Colon (tissue), 2 donors: ENCODE results near the gene PPP6R1.

Experiments used
- FAIRE-seq: peaks from 2 replicates; lab custom pipeline; 2012; peaks lifted over from hg19 to GRCh38; lab: Jason Lieb, UNC
- donor health status: control.
- donor health status: control.

Gene PPP6R1

DNA sequence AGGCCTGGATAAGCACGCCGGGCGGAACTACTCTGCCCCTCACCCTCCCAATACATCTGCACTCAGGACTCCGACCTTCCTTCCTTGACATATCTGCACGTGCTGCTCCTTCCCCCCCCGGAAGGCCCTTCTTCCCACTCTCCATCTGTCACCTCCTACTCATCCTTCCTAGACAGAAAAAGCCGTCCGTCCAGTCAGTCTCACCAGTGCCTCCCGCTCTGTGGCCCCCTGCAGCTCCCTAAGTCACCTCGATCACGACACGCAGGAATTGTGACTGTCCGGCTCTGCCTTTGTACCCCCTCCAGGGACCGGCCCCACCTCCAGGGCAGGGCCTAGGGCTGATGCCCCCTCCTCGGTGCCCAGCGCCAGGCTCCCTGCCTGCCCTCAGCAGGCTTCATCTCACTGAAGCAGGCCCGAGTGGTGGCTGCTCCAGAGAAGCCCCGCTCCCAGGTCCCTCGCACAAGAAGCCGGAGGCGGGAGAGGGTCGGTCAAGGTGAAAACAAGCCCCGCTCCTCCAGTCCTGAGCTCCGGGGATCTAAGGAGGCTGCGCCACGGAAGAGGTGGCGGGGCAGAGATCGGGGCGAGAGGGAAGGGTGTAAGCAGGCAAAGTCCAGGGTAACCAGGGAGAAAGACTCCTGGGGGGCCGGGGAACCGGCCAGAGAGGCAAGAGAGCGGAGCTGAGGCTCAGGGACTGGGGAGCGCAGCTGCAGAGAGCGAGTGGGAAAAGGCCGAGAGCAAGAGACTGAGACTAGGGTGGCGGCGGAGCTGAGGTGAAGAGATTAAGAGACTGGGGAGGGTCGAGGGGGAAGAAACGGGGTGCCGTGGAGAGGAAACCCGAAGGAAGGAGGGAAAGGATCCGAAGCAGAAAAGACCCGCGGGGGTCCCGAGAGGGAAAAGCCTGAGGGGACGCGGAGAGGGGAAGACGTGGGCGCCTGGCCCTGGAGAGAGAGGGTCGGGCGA, 1.1 kb downstream of the PPP6R1 start:
- FAIRE-seq: no peak

DNA sequence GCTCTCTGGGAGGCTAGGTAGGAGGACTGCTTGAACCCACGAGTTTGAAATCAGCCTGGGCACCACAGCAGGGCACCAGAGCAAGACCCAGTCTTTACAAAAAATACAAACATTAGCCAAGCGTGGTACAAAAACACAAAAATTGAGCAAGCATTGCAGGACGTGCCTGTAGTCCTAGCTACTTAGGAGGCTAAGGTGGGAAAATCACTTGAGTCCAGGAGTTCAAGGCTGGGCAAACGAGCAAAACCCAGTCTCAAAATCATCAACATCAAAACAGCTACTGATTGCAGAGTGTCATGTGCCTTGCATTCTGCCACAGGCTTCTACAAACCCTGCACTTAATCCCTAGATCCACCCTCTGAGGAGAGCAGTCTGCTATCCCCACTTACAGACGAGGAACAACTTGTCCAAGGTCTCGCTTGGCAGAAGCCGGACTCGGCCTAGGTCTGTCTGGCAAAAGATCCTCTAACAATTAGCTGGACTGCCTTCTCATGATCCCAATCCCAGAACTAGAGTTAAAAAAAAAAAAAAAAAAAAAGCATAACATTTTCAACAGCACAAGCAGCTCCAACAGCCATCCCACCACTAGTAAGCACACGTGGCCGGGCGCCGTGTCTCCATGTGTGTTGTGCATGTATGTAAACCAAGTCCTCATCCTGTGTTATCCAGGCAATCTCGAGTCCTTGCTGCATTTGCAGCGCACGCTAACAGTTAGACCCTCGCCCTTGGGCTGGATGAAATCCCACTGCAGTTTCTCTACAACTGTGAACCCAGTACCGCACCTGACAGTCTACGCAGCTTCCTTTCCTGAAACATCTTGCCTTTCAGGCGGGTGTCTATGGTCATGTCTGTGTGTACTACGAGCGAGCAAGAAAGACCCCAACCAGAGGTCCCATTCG, 2.0 kb downstream of the PPP6R1 start:
- FAIRE-seq: no peak

GRCh38 chr19:55255618-55256423, 3.0 kb downstream of the PPP6R1 start:
- no peak for FAIRE-seq

GRCh38 chr19:55254625-55254977, 4.2 kb downstream of the PPP6R1 start:
- FAIRE-seq: no peak

DNA sequence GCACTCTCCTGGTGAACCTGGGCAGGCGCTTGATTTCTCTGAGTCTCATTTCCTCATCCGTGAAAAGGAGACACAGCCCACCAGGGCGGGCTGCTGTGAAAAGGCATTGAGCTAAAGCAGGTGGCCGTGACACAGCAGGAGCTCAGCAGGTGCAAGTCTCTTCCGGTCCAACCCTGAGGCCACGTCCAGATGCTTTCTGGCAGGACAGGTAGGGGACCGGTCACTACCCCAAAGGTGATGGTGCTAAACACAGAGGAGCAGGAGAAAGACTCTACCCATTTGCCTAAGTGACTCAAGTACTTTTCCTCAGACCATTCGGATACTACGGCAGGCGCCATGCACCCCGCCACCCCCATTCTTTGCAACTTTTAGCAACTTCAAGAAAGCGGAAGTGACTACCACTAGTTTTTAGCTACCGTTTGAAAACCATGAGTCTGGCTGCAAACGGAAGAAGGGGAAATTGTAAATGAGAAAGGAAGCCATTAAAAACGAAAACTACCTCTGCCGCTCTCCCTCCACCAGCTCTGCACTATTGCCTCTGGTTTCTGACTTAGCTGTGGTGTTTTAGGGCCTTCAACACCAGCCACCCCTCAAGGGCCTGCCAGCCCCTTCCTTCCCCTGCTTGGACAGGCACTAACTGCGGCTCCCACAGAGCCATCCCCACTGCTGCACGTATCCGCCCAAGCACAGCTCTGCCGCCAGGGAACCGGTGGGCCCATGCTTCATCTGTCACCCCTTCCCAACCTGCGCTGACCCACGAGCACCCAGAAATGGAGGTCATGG, 4.8 kb downstream of the PPP6R1 start:
- FAIRE-seq: no peak

- no peak for FAIRE-seq
Observed at GRCh38 chr19:55252760-55253663, 5.8 kb downstream of the PPP6R1 start.

DNA sequence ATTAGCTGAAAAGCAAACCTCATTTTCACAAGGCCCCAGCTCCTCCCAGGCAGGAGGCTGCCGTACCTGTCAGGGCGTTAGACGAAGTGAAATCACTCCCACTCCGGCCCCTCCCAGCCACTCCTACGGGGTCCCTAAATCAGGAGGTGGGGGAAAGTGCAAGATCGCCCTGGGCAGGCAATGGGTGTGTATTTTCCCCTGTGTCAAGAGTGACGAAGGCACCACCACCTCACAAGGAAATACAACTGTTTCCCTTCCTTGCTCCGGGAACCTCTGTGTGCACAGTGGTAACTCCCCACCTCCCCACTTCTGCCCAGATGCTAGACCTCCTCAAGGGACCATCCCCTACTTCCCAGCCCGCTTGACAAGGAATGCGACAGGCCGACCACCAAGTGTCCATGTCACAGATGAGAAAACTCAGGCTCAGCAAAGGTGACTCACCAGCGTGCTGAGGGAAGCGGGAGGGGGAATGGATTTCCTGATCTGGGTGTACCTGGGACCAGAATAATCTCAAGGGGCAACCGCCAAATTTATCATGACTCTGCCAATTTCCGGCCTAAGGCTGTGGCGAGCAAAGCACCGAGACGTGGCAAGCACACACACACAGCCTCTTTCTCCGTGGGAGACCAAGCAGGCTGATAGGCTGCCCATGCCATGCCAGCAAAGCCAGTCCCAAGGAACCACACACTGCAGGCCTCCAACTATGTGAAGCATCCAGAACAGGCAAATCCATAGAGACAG, 7.3 kb downstream of the PPP6R1 start:
- FAIRE-seq: no peak

GRCh38 chr19:55250262-55251036, 8.4 kb downstream of the PPP6R1 start:
- no peak for FAIRE-seq

DNA sequence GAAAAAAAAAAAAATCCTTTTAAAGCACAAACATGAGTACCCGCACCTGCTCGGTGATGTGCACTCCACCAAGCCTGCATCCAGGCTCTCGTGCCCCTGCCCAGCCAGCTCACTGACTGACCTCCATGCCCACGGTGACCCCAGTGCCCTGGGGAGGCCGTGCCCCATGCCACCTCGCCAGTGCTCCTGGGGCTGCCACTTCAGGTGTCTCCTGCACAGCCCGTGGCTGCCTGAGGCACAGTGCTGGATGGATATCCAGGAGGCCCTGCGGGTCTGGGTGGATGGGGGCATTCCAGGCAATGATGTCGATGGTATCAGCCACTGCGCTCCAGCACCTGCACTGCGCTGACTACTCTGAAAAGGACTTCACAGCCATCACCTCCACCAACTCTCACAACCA, 9.0 kb downstream of the PPP6R1 start:
- FAIRE-seq: no peak

DNA sequence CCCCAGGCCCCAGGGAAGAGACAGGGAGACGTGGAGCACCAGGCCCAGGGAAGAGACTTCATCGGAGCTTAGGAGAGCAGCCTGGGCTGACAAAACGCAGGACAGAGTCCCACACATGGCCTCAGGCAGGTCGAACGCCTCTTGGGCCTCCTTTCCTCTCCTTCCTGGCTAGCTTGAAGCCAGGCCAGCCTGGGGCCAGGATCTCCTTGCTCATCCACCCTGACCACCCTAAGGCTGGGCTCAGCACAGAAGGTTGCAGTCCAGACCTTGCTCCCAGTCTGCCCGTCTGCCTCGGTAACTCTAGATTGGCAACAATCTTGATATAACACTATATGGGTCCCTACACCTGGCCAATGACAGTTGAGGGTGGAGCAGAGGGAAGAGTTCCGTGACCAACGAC, 10.1 kb downstream of the PPP6R1 start:
- no peak for FAIRE-seq

DNA sequence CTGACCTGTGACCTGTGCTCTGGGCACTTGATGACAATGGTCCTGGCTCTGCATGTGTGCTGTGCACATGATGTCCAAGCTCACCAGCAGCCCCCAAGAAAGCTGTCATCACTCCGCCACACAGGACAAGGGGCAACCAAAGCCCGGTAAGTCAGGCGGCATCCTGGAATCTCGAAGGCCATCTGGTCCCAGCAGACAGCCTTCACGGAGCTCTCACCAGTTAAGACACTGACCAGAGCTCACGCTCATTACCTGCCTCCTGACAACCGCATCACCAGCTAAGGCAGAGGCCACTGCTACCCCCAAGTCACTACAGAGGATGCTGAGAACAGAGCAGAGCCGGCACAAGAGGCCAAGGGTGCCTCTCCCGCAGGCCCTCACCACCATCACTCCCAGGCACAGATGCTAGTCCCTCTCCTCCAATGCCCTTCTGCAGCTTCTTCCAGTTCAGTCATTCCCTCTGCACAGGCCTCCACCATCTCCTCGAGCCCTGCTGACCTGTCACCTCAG, 10.6 kb downstream of the PPP6R1 start:
- no peak for FAIRE-seq

GRCh38 chr19:55247621-55248099, 11.2 kb downstream of the PPP6R1 start:
- FAIRE-seq: no peak

- FAIRE-seq: no peak
Observed at GRCh38 chr19:55246462-55247451, 12.1 kb downstream of the PPP6R1 start.

GRCh38 chr19:55245236-55245904, 13.4 kb downstream of the PPP6R1 start:
- FAIRE-seq: no peak

- FAIRE-seq: no peak
Observed at GRCh38 chr19:55244004-55244680, 14.7 kb downstream of the PPP6R1 start.

DNA sequence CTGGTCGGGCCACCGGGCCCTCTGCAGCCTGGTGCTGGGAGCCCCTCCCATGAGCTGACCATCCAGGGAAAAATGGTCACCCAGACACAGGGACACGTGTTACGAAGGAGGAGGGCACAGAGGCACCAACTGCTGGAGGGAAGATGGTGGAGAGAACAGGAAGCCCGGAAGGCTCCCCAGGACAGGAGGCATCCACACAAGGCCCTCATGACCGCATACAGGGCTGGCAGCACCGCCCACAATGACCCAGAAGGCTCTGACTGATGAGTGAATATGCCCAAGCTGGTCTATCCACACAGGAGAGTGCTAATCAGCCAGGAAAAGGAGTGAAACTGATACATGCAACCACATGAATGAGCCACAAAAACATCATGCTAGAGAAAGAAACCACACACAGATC, 16.3 kb downstream of the PPP6R1 start:
- FAIRE-seq: no peak
